DMS153 treated with DMSO at 0.1 percent for 48 hours (cell line): ENCODE measurements around the gene CIDEB.
"Not testable (repeated sequence)": the region's sequence is repeated elsewhere in the genome, so short reads cannot be mapped to it uniquely, and the experiment has no call there.

Source experiments
- DNase-seq: peaks from one replicate; lab custom pipeline; 2025; ENCODE audit not compliant: unreplicated experiment; lab: John Stamatoyannopoulos, UW

The CIDEB gene

GRCh38 chr14:24332268-24332993 is 24.7 kb upstream of the CIDEB start:
- peak; percentile 61 for DNase-seq

DNA sequence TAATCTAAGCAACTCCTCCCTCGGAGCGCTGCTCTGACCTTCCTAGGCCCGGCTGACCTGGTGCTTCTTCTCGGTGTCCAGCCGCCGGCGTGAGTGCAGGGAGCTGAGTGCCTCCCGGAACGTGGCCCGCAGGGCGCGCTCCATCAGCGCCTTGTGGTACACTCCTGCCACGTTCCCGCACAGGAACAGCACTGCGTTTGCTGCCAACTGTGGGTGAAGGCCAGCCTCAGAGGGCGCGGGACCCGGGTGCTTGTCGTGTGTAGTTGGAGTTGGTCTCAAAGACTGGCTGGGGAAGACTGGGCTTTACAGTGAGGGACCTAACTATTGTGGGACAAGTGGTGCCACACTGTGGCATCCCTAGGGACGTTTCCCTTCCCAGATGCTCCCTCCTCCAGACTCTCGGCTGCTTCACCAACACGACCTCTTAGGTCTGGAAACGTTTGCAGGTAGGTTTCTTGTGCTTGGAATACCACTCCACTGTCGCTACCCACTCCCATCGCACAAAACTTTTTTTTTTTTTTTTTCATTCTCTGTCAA is 24.0 kb upstream of the CIDEB start:
- DNase-seq = peak; percentile 60

DNA sequence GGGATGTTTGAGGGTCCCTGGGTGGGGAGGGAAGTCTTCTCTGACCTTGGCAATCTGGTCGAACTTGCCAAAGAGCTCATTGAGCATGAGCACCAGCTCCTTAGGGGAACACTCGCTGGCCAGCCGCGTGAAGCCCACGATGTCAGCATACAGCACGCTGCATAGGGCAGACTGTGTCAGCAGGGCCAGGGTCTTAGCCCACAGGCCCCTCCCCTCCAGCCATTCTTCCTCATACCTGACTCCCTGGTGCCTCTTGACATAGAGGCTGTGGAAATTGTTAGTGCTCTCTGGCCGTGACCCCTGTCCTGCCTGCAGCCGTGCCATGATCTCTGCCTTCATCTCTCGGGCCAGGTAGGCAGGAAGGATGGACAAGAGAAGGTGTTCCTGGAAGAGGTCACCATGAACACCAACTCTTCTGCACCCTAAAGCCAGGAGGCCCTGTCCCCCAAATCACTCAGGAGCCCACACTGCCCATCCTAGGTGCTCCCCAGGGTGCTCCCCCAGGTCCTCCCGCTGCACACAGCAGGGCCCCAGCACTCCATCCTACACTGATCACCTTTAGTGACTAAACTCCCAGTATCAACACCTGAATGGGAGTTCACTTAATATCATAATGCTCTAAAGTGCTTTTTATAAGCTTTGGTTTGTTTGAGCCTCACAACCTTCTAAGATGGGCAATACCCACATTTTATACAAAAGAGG is 23.3 kb upstream of the CIDEB start:
- no peak for DNase-seq

DNA sequence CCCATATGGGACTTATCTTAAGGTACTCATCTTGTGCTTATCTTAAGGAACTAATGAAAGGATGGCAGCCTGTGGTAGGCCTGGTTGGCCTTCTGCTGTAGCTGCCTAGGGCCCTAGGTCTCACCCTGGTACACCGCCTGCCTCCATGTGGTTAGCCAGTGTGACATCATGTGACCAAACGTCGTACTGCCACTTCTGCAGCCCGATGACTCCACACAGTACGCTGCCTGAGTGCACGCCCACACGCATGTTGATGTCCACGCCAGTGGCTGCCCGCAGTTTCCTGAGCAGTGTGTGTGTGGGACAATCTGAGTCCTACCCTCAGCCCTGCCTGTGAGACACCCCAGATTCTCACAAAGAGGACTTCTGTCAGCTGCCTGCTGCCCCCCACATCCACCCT is 22.0 kb upstream of the CIDEB start:
- DNase-seq = no peak

DNA sequence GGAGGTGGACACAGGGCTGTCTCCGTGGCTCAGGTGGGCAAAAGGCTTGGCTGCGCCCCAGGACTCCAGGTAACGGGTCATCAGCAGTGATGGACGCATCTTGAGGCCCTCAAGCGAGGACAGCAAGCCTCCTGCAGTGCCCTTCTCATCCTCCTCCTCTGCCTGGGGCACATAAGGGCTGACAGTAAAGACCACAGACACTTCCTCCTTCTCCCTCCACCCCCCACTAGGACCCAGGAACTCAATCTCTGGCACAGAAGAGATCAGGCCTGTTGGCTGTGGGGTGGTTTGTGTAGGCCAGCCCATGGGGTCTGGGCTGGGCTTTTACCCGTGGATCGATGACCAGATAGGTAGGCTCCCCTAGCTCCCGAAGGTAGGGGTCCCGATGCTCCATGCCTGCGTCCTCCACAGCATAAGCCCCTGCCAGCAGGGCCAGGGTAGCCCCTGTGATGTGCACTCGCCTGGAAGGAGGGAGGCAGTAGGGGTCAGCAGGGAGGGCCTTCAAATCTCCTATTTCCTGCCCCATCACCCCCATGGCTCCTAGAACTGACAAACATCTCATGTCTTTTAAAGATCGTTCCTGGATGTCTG is 21.4 kb upstream of the CIDEB start:
- no peak for DNase-seq

GRCh38 chr14:24327914-24328313 is 20.1 kb upstream of the CIDEB start:
- not testable (repeated sequence) for DNase-seq

GRCh38 chr14:24327303-24327702 is 19.5 kb upstream of the CIDEB start:
- DNase-seq = no peak

GRCh38 chr14:24325963-24326362 is 18.2 kb upstream of the CIDEB start:
- no peak for DNase-seq

- DNase-seq = no peak
These were observed 17.3 kb upstream of the CIDEB start for GRCh38 chr14:24325041-24325530.

DNA sequence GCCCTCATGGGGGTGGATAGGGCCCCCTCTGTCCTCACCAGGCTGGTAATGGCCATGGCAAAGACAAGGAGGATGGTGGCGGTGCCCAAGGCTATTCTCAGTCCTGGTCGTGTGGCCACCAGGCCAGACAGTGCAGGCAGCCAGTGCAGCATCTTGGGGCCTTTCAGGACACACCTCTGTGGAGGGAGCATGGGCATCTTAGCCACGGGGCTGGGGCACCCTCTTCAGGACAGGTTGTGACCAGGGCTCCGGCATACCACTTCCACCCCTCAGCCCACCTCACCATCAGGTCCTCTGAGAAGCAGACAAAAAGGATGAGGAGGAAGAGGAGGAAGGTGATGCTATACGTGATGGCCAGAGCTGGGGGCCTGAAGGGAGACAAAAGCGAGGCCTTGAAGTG is 16.2 kb upstream of the CIDEB start:
- DNase-seq = no peak

GRCh38 chr14:24323341-24323740 is 15.6 kb upstream of the CIDEB start:
- no peak for DNase-seq

DNA sequence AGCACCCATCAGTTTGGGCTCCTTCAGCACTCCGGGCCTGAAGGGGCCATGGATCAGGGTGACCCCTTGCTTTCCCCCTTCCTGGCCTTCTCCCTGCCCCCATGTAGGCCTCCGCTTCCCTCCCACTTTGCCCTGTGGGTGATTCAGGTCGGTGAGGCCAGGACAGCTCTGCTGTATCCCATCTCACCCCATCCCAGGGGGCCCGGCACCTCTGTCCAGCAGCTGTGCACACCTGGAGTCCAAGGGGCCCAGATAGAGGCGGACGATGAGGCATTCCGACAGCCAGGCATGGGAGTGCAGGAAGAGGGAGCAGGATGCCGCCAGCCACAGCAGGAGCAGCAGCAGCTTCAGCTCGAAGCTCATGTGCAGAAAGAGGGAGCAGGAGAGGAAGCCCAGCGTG is 14.9 kb upstream of the CIDEB start:
- no peak for DNase-seq

- no peak for DNase-seq
These were observed 13.6 kb upstream of the CIDEB start for GRCh38 chr14:24321212-24321975.

DNA sequence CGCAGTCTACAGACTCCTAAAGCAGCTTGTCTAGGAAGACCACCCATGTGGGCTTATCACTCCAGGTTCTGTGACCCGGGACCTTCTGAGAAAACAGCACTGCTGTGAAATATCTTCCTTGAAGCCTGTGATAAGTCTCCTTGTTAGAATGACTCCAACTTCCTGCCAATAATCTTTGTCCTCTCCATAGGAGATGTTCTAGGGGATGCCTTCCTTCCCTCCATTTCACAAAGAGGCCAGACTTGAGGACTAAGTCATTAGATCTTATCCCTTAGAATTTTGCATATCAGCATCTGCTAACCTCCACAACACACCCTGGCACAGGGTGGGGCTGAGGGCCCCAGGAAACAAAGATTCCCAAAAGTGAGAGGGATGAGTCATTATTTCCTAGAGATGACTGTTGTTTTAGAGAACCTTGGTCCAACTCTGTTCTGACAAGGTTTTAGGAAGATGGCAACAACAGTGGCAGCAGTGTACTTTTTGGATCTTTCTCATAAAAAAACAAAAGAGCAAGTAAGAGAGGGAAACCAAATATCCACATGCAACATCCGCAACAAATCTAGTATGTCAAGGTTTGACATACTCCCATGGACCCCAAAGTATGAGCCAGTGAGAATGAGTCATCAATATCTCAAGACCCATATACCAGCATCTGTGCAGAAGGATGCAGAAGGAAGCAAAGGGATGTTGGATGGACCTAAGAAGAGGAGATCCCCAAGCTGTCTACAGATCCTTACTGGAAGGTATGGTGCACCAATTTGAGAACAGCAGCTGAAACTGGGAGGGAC is 9.6 kb upstream of the CIDEB start:
- no peak for DNase-seq

GRCh38 chr14:24316597-24316950 is 8.8 kb upstream of the CIDEB start:
- DNase-seq = no peak

GRCh38 chr14:24315807-24316596 is 8.2 kb upstream of the CIDEB start:
- peak; percentile 3 for DNase-seq

DNA sequence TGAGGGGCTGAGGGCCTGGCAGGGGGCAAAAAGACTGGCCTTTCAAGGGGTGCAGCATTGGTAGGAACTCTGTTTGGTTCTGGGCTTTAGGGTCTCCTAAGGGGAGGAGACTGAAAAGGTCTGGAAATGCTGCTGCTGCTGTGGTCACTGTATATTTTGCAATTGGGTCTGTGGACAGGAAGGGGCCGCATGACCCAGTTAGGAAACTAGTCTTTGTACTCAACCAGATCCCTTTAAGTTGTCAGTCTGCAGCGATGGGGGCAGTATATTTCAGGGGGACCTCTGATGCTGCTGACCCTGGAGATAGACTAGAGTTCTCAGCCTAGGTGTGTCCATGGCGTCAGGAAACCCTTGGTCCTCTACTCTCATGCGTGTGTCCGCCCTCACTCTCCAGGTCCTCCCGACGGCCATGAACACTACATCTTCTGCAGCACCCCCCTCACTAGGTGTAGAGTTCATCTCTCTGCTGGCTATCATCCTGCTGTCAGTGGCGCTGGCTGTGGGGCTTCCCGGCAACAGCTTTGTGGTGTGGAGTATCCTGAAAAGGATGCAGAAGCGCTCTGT is 7.5 kb upstream of the CIDEB start:
- DNase-seq = no peak

DNA sequence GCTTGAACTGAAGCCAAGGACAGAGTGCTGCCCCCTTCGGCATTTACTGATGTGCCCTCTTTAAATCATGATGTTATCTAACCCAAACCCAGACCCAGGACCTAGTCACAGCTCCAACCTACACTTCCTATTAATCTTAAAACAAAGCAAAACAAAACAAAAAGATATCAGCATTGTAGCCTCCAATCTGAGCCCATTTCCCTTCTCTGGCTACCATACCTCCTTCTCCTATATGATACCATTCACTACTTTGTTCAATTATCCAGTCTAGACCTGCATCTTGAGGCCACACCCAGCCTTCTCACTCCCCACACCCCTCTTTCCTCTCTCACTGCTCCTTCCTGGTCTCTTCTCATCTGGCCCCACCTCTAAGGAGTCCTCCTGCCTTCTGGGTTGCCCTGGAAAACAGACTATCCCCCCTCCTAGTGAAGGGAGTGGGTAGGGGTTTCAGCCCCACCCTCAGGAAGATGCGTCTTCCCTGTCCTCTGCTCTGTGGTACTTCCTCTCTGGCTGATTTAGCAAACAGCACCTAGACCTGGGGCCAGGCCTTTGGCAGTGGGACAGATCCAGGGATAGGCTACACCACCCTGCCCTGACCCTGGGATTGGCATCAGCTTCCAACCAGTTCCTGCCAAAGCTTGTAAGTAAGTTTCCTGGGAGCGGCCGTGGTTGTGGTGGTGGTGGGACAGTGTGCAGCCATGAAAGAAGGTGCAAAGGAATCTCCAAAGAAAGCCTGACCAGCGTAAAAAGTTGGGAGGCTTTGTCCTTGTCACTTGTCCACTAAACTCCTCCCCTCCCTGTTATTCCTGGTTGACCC is 6.8 kb upstream of the CIDEB start:
- no peak for DNase-seq

DNA sequence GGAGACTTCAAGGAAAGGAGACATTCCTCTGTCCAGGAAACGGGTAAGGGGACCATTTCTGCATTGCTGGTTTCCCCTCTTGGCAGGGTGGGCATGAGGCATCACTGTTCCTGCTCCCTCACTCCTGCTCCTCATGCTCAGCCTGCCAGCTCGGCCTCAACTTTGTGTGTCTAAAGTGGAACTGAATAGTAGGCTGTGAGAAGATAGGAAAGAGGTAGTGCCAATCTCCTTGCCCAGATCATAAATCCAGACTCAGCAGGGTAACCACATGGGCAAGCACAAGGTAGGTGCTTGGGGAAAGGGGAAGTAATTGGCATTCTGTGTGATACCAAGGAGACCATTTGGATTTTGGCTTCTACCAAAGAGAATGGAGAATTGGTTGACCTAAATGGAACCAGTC is 6.1 kb upstream of the CIDEB start:
- DNase-seq = no peak
